HepG2 (cell line): ENCODE results near the gene ZNF341. TPM values are rescaled to one million over a fixed set of nuclear protein-coding genes. Genes with fewer than 3 reads are reported as not detected.

Experiments used
- DPF2 ChIP-seq: sonication (generic); formaldehyde crosslinking; IDR thresholded peaks from 2 replicates; pipeline ENCODE4 v1.4.0; 2020; ENCODE audit warnings: mild to moderate bottlenecking, low read depth, missing genetic modification reagents, borderline replicate concordance
- GLI4 ChIP-seq: sonication (generic); formaldehyde crosslinking; IDR thresholded peaks from 2 replicates; pipeline ENCODE4 v1.5.1; 2020; ENCODE audit warnings: missing genetic modification reagents, mild to moderate bottlenecking, moderate library complexity, borderline replicate concordance
- KDM5B ChIP-seq: sonication (generic); formaldehyde crosslinking; IDR thresholded peaks from 2 replicates; pipeline ENCODE4 v1.4.0; 2020; ENCODE audit warnings: missing genetic modification reagents, mild to moderate bottlenecking, borderline replicate concordance
- TOPORS ChIP-seq: sonication (generic); formaldehyde crosslinking; IDR thresholded peaks from 2 replicates; pipeline ENCODE4 v1.8.0; 2023; ENCODE audit warnings: mild to moderate bottlenecking, missing genetic modification reagents
- ZEB1 ChIP-seq: IDR thresholded peaks from 2 replicates; pipeline ENCODE4 v1.6.1; 2012; ENCODE audit warnings: mild to moderate bottlenecking, low read depth, inconsistent platforms; ENCODE audit not compliant: insufficient replicate concordance
- ZFP1 ChIP-seq: IDR thresholded peaks from 2 replicates; pipeline ENCODE4 v1.6.1; 2016
- ZNF256 ChIP-seq: sonication (generic); formaldehyde crosslinking; conservative IDR thresholded peaks from 2 replicates; pipeline ENCODE4 v1.4.0; 2020; ENCODE audit warnings: missing genetic modification reagents
- polyA plus RNA-seq, 8 experiments: library from polyadenylated mRNA; depleted of rRNA in 3 of 8; stranded (reverse) in 7 of 8; unstranded in 1 of 8; fragments of >200 nt; fragmentation: Illumina TruSeq in 4 of 8; extraction: Trizol in 4 of 8; gene quantifications; 2 replicates each; pipeline versions ENCODE4 v1.2.1 to v1.2.3, GENCODE V29; 2011 to 2016; ENCODE audit warnings: low read depth in 4 of 8, missing spikeins in 1 of 8, mixed read lengths in 1 of 8; ENCODE audit not compliant: insufficient read depth in 1 of 8
- total RNA-seq, 5 experiments: library from RNA; depleted of rRNA; stranded (reverse); fragments of >200 nt; fragmentation: Illumina TruSeq; extraction: Trizol; gene quantifications; 2 replicates each; pipeline ENCODE4 v1.2.3, GENCODE V29; 2016; ENCODE audit warnings: low read depth in 1 of 5
- TF ChIP-seq, protein P1 (sequence below): sonication (generic); formaldehyde crosslinking; IDR thresholded peaks from 2 replicates; pipeline ENCODE4 v1.5.1; 2020; ENCODE audit warnings: mild to moderate bottlenecking, missing genetic modification reagents
- TF ChIP-seq, protein P2 (sequence below): sonication (generic); formaldehyde crosslinking; IDR thresholded peaks from 2 replicates; pipeline ENCODE4 v1.9.0; 2021; ENCODE audit warnings: missing genetic modification reagents, borderline replicate concordance
- TF ChIP-seq, protein P3 (sequence below): sonication (generic); formaldehyde crosslinking; IDR thresholded peaks from 2 replicates; pipeline ENCODE4 v1.4.0; 2020; ENCODE audit warnings: mild to moderate bottlenecking, missing genetic modification reagents
- TF ChIP-seq, protein P4 (sequence below): sonication (generic); formaldehyde crosslinking; IDR thresholded peaks from 2 replicates; pipeline ENCODE4 v1.4.0; 2020; ENCODE audit warnings: missing genetic modification reagents, mild to moderate bottlenecking, borderline replicate concordance
- TF ChIP-seq, protein P5 (sequence below): sonication (generic); formaldehyde crosslinking; IDR thresholded peaks from 2 replicates; pipeline ENCODE4 v1.5.1; 2020; ENCODE audit warnings: mild to moderate bottlenecking, missing genetic modification reagents, borderline replicate concordance
- TF ChIP-seq, protein P6 (sequence below): sonication (generic); formaldehyde crosslinking; conservative IDR thresholded peaks from 2 replicates; pipeline ENCODE4 v1.4.0; 2020; ENCODE audit warnings: missing genetic modification reagents
- TF ChIP-seq, protein P7 (sequence below): IDR thresholded peaks from 2 replicates; pipeline ENCODE4 v1.6.1; 2016

ZNF341 gene
- total and polyA plus RNA-seq, 2 of the 13 experiments (the other 11 are each of a cell fraction or from before 2014, with no cell fraction given) = 1.1 to 2.2 TPM

DNA sequence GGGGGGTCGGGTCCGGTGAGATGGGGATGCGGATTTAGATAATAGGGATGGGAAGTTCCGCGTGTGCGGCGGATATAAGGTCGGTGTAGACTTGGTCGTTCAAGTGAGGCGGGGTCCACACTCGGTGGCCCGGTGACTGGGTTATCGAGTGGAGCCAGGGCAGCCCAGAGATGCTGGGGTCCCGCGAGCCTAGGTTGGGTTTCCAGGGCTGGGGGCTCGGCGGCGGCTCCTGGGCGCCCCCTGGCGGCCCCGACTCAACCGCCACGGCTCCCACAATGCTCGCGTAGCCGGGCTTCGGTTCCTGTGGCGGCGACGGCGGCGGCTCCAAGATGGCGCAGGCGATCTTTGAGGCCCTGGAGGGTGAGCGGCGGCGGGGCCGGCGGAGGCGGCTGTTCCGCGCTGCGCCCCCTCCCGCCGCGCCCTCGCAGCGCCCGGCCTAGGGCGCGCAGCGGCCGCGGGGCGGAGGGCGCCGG lies at the start of gene ZNF341 (continued):
- TF ChIP-seq, protein P1, sequence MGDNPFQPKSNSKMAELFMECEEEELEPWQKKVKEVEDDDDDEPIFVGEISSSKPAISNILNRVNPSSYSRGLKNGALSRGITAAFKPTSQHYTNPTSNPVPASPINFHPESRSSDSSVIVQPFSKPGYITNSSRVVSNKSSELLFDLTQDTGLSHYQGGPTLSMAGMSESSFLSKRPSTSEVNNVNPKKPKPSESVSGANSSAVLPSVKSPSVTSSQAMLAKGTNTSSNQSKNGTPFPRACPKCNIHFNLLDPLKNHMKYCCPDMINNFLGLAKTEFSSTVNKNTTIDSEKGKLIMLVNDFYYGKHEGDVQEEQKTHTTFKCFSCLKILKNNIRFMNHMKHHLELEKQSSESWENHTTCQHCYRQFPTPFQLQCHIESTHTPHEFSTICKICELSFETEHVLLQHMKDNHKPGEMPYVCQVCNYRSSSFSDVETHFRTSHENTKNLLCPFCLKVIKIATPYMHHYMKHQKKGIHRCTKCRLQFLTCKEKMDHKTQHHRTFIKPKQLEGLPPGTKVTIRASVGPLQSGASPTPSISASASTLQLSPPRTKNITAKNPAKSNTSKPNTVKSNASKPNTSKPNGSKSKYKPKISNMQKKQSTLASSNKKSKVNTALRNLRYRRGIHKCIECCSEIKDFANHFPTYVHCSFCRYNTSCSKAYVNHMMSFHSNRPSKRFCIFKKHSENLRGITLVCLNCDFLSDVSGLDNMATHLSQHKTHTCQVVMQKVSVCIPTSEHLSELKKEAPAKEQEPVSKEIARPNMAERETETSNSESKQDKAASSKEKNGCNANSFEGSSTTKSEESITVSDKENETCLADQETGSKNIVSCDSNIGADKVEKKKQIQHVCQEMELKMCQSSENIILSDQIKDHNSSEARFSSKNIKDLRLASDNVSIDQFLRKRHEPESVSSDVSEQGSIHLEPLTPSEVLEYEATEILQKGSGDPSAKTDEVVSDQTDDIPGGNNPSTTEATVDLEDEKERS (CRISPR knock-in tag) = peak; percentile 66; the same call in 1 of the 2 replicates
- TF ChIP-seq, protein P2, sequence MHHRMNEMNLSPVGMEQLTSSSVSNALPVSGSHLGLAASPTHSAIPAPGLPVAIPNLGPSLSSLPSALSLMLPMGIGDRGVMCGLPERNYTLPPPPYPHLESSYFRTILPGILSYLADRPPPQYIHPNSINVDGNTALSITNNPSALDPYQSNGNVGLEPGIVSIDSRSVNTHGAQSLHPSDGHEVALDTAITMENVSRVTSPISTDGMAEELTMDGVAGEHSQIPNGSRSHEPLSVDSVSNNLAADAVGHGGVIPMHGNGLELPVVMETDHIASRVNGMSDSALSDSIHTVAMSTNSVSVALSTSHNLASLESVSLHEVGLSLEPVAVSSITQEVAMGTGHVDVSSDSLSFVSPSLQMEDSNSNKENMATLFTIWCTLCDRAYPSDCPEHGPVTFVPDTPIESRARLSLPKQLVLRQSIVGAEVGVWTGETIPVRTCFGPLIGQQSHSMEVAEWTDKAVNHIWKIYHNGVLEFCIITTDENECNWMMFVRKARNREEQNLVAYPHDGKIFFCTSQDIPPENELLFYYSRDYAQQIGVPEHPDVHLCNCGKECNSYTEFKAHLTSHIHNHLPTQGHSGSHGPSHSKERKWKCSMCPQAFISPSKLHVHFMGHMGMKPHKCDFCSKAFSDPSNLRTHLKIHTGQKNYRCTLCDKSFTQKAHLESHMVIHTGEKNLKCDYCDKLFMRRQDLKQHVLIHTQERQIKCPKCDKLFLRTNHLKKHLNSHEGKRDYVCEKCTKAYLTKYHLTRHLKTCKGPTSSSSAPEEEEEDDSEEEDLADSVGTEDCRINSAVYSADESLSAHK (CRISPR knock-in tag) = peak; percentile 57; the same call in 1 of the 2 replicates
- TF ChIP-seq, protein P3, sequence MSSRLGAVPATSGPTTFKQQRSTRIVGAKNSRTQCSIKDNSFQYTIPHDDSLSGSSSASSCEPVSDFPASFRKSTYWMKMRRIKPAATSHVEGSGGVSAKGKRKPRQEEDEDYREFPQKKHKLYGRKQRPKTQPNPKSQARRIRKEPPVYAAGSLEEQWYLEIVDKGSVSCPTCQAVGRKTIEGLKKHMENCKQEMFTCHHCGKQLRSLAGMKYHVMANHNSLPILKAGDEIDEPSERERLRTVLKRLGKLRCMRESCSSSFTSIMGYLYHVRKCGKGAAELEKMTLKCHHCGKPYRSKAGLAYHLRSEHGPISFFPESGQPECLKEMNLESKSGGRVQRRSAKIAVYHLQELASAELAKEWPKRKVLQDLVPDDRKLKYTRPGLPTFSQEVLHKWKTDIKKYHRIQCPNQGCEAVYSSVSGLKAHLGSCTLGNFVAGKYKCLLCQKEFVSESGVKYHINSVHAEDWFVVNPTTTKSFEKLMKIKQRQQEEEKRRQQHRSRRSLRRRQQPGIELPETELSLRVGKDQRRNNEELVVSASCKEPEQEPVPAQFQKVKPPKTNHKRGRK = no peak
- TF ChIP-seq, protein P4, sequence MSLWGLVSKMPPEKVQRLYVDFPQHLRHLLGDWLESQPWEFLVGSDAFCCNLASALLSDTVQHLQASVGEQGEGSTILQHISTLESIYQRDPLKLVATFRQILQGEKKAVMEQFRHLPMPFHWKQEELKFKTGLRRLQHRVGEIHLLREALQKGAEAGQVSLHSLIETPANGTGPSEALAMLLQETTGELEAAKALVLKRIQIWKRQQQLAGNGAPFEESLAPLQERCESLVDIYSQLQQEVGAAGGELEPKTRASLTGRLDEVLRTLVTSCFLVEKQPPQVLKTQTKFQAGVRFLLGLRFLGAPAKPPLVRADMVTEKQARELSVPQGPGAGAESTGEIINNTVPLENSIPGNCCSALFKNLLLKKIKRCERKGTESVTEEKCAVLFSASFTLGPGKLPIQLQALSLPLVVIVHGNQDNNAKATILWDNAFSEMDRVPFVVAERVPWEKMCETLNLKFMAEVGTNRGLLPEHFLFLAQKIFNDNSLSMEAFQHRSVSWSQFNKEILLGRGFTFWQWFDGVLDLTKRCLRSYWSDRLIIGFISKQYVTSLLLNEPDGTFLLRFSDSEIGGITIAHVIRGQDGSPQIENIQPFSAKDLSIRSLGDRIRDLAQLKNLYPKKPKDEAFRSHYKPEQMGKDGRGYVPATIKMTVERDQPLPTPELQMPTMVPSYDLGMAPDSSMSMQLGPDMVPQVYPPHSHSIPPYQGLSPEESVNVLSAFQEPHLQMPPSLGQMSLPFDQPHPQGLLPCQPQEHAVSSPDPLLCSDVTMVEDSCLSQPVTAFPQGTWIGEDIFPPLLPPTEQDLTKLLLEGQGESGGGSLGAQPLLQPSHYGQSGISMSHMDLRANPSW (CRISPR knock-in tag) = no peak
- TF ChIP-seq, protein P5, sequence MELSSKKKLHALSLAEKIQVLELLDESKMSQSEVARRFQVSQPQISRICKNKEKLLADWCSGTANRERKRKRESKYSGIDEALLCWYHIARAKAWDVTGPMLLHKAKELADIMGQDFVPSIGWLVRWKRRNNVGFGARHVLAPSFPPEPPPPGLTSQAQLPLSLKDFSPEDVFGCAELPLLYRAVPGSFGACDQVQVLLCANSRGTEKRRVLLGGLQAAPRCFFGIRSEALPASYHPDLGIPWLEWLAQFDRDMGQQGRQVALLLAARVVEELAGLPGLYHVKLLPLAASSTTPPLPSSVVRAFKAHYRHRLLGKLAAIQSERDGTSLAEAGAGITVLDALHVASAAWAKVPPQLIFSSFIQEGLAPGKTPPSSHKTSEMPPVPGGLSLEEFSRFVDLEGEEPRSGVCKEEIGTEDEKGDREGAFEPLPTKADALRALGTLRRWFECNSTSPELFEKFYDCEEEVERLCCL (CRISPR knock-in tag) = peak; percentile 60; the same call in 1 of the 2 replicates
- no peak for TF ChIP-seq KDM5B (CRISPR knock-in tag)
- peak; percentile 43; the same call in 1 of the 2 replicates for TF ChIP-seq ZFP1 (CRISPR knock-in tag)
- TF ChIP-seq GLI4 (CRISPR knock-in tag) = no peak
- TF ChIP-seq DPF2 (CRISPR knock-in tag) = no peak; the same call in 1 of the 2 replicates
- no peak; the same call in 1 of the 2 replicates for TF ChIP-seq TOPORS
- TF ChIP-seq, protein P6, sequence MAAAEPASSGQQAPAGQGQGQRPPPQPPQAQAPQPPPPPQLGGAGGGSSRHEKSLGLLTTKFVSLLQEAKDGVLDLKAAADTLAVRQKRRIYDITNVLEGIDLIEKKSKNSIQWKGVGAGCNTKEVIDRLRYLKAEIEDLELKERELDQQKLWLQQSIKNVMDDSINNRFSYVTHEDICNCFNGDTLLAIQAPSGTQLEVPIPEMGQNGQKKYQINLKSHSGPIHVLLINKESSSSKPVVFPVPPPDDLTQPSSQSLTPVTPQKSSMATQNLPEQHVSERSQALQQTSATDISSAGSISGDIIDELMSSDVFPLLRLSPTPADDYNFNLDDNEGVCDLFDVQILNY = no peak; the same call in 1 of the 2 replicates
- peak; percentile 61; the same call in 1 of the 2 replicates for TF ChIP-seq ZNF256 (CRISPR knock-in tag)
- TF ChIP-seq, protein P7, sequence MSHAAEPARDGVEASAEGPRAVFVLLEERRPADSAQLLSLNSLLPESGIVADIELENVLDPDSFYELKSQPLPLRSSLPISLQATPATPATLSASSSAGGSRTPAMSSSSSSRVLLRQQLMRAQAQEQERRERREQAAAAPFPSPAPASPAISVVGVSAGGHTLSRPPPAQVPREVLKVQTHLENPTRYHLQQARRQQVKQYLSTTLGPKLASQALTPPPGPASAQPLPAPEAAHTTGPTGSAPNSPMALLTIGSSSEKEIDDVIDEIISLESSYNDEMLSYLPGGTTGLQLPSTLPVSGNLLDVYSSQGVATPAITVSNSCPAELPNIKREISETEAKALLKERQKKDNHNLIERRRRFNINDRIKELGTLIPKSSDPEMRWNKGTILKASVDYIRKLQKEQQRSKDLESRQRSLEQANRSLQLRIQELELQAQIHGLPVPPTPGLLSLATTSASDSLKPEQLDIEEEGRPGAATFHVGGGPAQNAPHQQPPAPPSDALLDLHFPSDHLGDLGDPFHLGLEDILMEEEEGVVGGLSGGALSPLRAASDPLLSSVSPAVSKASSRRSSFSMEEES (CRISPR knock-in tag) = 0 out of 2 replicates have a peak, but pooled peaks have one; percentile 29
- TF ChIP-seq ZEB1 = no peak
